K562 (cell line): ENCODE data around the gene OBSL1. TPM values are rescaled to one million over a fixed set of nuclear protein-coding genes. Genes with fewer than 3 reads are reported as not detected.

ENCODE experiments used
- CTBP1 ChIP-seq: fragments of 450-650 bp; IDR thresholded peaks from 2 replicates; pipeline ENCODE4 v1.6.1; 2016; ENCODE audit warnings: borderline replicate concordance
- CXXC5 ChIP-seq: fragments of 250-450 bp; sonication (Bioruptor Pico); IDR thresholded peaks from 2 replicates; pipeline ENCODE4 v1.8.0; 2022; ENCODE audit warnings: inconsistent platforms, mild to moderate bottlenecking, moderate library complexity
- NFIX ChIP-seq: fragments of 250-450 bp; sonication (Bioruptor Pico); IDR thresholded peaks from 2 replicates; pipeline ENCODE4 v1.4.0; 2020; ENCODE audit warnings: low read depth, mild to moderate bottlenecking, moderate library complexity
- TFAP4 ChIP-seq: sonication (generic); formaldehyde crosslinking; IDR thresholded peaks from 2 replicates; pipeline ENCODE4 v1.8.0; 2022; ENCODE audit warnings: missing genetic modification reagents, mild to moderate bottlenecking, moderate library complexity, borderline replicate concordance
- TRIM28 ChIP-seq: fragments of 450-650 bp; IDR thresholded peaks from 2 replicates; pipeline ENCODE4 v1.6.1; 2017
- WHSC1 ChIP-seq: IDR thresholded peaks from one replicate; pipeline ENCODE4 v1.6.1; 2012; ENCODE audit warnings: low read length, control low read depth, inconsistent platforms
- XRCC4 ChIP-seq: IDR thresholded peaks from one replicate; pipeline ENCODE4 v1.6.1; 2011; ENCODE audit not compliant: insufficient read depth, insufficient read length; ENCODE audit errors: extremely low read depth
- ZNF445 ChIP-seq: fragments of 250-450 bp; sonication (Bioruptor Pico); IDR thresholded peaks from 2 replicates; pipeline ENCODE4 v1.4.0; 2020; ENCODE audit warnings: low read depth, mild to moderate bottlenecking, moderate library complexity
- ZNF589 ChIP-seq: fragments of 200-800 bp; sonication (Bioruptor generic); IDR thresholded peaks from 2 replicates; pipeline ENCODE4 v1.6.1; 2016; ENCODE audit warnings: low read depth, missing genetic modification characterization, missing compliant biosample characterization
- polyA plus RNA-seq, 8 experiments: library from polyadenylated mRNA; depleted of rRNA in 4 of 8; stranded (reverse) in 5 of 8; unstranded in 3 of 8; fragments of >200 nt; fragmentation: Nextera tagmentation in 2 of 8; fragmentation: Illumina TruSeq in 1 of 8; extraction: Ambion mirVana in 2 of 8; extraction: Trizol in 1 of 8; gene quantifications; 2 replicates each; pipeline versions ENCODE4 v1.2.1 to v1.2.3, GENCODE V29; 2011 to 2014; ENCODE audit warnings: inconsistent platforms in 1 of 8, missing spikeins in 1 of 8
- total RNA-seq, 7 experiments: library from RNA; depleted of rRNA in 6 of 7; stranded (reverse); fragments of >200 nt in 6 of 7; fragmentation: Illumina TruSeq in 2 of 7; extraction: Trizol in 2 of 7; gene quantifications; 2 replicates each; pipeline versions ENCODE4 v1.2.1 to v1.2.3, GENCODE V29; 2011 to 2021; ENCODE audit warnings: low replicate concordance in 1 of 7
- TF ChIP-seq, protein P1 (sequence below): fragments of 450-650 bp; IDR thresholded peaks from 2 replicates; pipeline ENCODE4 v1.6.1; 2016; ENCODE audit warnings: mild to moderate bottlenecking, moderate library complexity
- TF ChIP-seq, protein P2 (sequence below): fragments of 250-450 bp; sonication (Bioruptor Pico); IDR thresholded peaks from 2 replicates; pipeline ENCODE4 v1.5.0; 2022; ENCODE audit warnings: mild to moderate bottlenecking

The OBSL1 gene
- total and polyA plus RNA-seq, 9 of the 15 experiments (the other 6 are each of a cell fraction or from before 2014, with no cell fraction given), result 1.2 to 26.6 (median 8.6) TPM

DNA sequence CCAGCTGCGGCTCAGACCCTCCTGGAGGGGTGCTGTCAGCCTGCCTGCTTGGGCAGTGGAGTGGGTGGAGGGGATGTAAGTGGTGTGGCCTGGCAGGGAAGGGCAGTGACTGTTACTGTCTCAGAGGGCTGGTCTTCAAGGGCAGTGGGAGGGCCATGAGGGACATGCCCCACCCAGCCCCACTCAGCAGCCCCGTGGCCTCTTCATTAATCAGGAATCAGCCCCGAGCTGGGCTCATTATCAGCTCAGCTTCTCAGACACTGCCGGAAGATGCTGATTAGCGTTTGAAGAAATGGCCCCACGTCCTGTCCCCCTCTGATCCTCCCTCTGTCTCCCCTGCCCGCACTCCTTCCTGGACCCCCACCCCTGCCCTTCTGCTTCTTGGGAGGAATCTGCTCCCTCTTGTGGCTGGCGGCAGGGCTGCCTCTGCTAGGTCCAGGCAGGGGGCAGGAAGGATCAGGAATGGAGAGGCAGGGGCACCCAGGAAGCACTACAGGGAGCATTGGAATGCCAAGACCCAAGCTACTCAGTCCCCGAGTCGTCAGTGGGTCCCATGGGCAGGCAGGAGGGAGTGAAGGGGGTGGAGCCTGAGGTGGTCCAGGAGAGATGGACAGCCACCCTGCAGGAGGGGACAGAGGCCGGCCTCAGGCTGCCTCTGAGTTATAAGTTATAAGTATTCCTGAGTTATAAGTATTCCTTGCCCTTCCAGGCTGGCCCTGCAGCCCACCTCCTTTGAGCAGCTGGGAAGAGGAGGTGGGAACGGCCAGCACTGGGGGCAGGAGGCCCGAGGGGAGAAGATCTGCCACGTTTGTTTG lies 50.1 kb downstream of the OBSL1 start (continued):
- peak; percentile 67; the same call in 1 of the 2 replicates for TF ChIP-seq TFAP4
- no peak for TF ChIP-seq WHSC1
- TF ChIP-seq, protein P1, sequence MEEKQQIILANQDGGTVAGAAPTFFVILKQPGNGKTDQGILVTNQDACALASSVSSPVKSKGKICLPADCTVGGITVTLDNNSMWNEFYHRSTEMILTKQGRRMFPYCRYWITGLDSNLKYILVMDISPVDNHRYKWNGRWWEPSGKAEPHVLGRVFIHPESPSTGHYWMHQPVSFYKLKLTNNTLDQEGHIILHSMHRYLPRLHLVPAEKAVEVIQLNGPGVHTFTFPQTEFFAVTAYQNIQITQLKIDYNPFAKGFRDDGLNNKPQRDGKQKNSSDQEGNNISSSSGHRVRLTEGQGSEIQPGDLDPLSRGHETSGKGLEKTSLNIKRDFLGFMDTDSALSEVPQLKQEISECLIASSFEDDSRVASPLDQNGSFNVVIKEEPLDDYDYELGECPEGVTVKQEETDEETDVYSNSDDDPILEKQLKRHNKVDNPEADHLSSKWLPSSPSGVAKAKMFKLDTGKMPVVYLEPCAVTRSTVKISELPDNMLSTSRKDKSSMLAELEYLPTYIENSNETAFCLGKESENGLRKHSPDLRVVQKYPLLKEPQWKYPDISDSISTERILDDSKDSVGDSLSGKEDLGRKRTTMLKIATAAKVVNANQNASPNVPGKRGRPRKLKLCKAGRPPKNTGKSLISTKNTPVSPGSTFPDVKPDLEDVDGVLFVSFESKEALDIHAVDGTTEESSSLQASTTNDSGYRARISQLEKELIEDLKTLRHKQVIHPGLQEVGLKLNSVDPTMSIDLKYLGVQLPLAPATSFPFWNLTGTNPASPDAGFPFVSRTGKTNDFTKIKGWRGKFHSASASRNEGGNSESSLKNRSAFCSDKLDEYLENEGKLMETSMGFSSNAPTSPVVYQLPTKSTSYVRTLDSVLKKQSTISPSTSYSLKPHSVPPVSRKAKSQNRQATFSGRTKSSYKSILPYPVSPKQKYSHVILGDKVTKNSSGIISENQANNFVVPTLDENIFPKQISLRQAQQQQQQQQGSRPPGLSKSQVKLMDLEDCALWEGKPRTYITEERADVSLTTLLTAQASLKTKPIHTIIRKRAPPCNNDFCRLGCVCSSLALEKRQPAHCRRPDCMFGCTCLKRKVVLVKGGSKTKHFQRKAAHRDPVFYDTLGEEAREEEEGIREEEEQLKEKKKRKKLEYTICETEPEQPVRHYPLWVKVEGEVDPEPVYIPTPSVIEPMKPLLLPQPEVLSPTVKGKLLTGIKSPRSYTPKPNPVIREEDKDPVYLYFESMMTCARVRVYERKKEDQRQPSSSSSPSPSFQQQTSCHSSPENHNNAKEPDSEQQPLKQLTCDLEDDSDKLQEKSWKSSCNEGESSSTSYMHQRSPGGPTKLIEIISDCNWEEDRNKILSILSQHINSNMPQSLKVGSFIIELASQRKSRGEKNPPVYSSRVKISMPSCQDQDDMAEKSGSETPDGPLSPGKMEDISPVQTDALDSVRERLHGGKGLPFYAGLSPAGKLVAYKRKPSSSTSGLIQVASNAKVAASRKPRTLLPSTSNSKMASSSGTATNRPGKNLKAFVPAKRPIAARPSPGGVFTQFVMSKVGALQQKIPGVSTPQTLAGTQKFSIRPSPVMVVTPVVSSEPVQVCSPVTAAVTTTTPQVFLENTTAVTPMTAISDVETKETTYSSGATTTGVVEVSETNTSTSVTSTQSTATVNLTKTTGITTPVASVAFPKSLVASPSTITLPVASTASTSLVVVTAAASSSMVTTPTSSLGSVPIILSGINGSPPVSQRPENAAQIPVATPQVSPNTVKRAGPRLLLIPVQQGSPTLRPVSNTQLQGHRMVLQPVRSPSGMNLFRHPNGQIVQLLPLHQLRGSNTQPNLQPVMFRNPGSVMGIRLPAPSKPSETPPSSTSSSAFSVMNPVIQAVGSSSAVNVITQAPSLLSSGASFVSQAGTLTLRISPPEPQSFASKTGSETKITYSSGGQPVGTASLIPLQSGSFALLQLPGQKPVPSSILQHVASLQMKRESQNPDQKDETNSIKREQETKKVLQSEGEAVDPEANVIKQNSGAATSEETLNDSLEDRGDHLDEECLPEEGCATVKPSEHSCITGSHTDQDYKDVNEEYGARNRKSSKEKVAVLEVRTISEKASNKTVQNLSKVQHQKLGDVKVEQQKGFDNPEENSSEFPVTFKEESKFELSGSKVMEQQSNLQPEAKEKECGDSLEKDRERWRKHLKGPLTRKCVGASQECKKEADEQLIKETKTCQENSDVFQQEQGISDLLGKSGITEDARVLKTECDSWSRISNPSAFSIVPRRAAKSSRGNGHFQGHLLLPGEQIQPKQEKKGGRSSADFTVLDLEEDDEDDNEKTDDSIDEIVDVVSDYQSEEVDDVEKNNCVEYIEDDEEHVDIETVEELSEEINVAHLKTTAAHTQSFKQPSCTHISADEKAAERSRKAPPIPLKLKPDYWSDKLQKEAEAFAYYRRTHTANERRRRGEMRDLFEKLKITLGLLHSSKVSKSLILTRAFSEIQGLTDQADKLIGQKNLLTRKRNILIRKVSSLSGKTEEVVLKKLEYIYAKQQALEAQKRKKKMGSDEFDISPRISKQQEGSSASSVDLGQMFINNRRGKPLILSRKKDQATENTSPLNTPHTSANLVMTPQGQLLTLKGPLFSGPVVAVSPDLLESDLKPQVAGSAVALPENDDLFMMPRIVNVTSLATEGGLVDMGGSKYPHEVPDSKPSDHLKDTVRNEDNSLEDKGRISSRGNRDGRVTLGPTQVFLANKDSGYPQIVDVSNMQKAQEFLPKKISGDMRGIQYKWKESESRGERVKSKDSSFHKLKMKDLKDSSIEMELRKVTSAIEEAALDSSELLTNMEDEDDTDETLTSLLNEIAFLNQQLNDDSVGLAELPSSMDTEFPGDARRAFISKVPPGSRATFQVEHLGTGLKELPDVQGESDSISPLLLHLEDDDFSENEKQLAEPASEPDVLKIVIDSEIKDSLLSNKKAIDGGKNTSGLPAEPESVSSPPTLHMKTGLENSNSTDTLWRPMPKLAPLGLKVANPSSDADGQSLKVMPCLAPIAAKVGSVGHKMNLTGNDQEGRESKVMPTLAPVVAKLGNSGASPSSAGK, result no peak
- peak; percentile 67 for TF ChIP-seq CXXC5 (CRISPR knock-in tag)
- TF ChIP-seq, protein P2, sequence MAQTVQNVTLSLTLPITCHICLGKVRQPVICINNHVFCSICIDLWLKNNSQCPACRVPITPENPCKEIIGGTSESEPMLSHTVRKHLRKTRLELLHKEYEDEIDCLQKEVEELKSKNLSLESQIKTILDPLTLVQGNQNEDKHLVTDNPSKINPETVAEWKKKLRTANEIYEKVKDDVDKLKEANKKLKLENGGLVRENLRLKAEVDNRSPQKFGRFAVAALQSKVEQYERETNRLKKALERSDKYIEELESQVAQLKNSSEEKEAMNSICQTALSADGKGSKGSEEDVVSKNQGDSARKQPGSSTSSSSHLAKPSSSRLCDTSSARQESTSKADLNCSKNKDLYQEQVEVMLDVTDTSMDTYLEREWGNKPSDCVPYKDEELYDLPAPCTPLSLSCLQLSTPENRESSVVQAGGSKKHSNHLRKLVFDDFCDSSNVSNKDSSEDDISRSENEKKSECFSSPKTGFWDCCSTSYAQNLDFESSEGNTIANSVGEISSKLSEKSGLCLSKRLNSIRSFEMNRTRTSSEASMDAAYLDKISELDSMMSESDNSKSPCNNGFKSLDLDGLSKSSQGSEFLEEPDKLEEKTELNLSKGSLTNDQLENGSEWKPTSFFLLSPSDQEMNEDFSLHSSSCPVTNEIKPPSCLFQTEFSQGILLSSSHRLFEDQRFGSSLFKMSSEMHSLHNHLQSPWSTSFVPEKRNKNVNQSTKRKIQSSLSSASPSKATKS (CRISPR knock-in tag), result no peak
- TF ChIP-seq CTBP1, result peak; percentile 67
- no peak for TF ChIP-seq ZNF445 (CRISPR knock-in tag)
- no peak for TF ChIP-seq XRCC4
- no peak for TF ChIP-seq NFIX (CRISPR knock-in tag)
- TF ChIP-seq TRIM28, result no peak
- no peak for TF ChIP-seq ZNF589 (CRISPR knock-in tag)
